Keratinocyte (primary cell): Measurements from ENCODE around the gene TMEM183A. TPM values are rescaled to one million over a fixed set of nuclear protein-coding genes. Genes with fewer than 3 reads are reported as not detected.
A peak's percentile ranks its signal among the peaks of the same experiment; 100 is the strongest.

Source experiments
- DNase-seq: peaks from one replicate; pipeline ENCODE4 v3.0.0-alpha.2; 2011; ENCODE audit warnings: low read depth, missing footprints, low spot score
- FAIRE-seq: peaks from 2 replicates; lab custom pipeline; 2011; peaks lifted over from hg19 to GRCh38; lab: Jason Lieb, UNC
- H2AFZ ChIP-seq: 2 replicates; pipeline ENCODE4 v1.6.0; 2012; ENCODE audit warnings: low read length, control low read depth, inconsistent platforms; ENCODE audit not compliant: control insufficient read depth
- H3K27ac ChIP-seq: 2 replicates; pipeline ENCODE4 v1.5.1; 2011; ENCODE audit warnings: low read length; ENCODE audit not compliant: control insufficient read depth, insufficient read depth
- H3K27me3 ChIP-seq: 3 replicates; pipeline ENCODE4 v1.6.0; 2011; ENCODE audit warnings: low read length; ENCODE audit not compliant: control insufficient read depth, insufficient read depth; ENCODE audit errors: extremely low read depth
- H3K36me3 ChIP-seq, 2 experiments: 2 replicates in 1 of 2; 3 replicates in 1 of 2; pipeline ENCODE4 v1.5.1; 2011; ENCODE audit warnings: low read length in 2 of 2, mild to moderate bottlenecking in 1 of 2; ENCODE audit not compliant: control insufficient read depth in 2 of 2, insufficient read depth in 2 of 2; ENCODE audit errors: extremely low read depth in 1 of 2
- H3K4me1 ChIP-seq: 3 replicates; pipeline ENCODE4 v1.5.1; 2011; ENCODE audit warnings: low read length; ENCODE audit not compliant: control insufficient read depth, insufficient read depth; ENCODE audit errors: extremely low read depth
- H3K4me2 ChIP-seq: 3 replicates; pipeline ENCODE4 v1.6.0; 2011; ENCODE audit warnings: low read depth, low read length; ENCODE audit not compliant: control insufficient read depth, insufficient read depth; ENCODE audit errors: extremely low read depth
- H3K4me3 ChIP-seq, 3 experiments: fragments of 200-600 bp in 1 of 3; sonication (generic) in 1 of 3; 2 replicates in 2 of 3; 3 replicates in 1 of 3; pipeline ENCODE4 v1.5.1; 2011 to 2016; ENCODE audit warnings: low read length in 3 of 3, mild to moderate bottlenecking in 3 of 3, control low read depth in 2 of 3, inconsistent platforms in 1 of 3, low read depth in 1 of 3, mixed read lengths in 1 of 3, mixed run types in 1 of 3, moderate library complexity in 1 of 3; ENCODE audit not compliant: control insufficient read depth in 2 of 3, insufficient read depth in 2 of 3; ENCODE audit errors: extremely low read depth in 1 of 3
- H3K79me2 ChIP-seq: 2 replicates; pipeline ENCODE4 v1.6.0; 2012; ENCODE audit warnings: low read length; ENCODE audit not compliant: control insufficient read depth, insufficient read depth
- H3K9ac ChIP-seq: 3 replicates; pipeline ENCODE4 v1.6.0; 2011; ENCODE audit warnings: low read length; ENCODE audit not compliant: control insufficient read depth, insufficient read depth; ENCODE audit errors: extremely low read depth
- H3K9me1 ChIP-seq: 3 replicates; pipeline ENCODE4 v1.6.0; 2011; ENCODE audit warnings: low read length; ENCODE audit not compliant: control insufficient read depth, insufficient read depth; ENCODE audit errors: extremely low read depth
- H3K9me3 ChIP-seq: 2 replicates; pipeline ENCODE4 v1.5.1; 2012; ENCODE audit warnings: low read depth, low read length; ENCODE audit not compliant: control insufficient read depth
- H4K20me1 ChIP-seq: 3 replicates; pipeline ENCODE4 v1.6.0; 2011; ENCODE audit warnings: low read length; ENCODE audit not compliant: control insufficient read depth, insufficient read depth; ENCODE audit errors: extremely low read depth
- CTCF ChIP-seq, 3 experiments: IDR thresholded peaks in 1 of 3; conservative IDR thresholded peaks in 1 of 3; optimal IDR thresholded peaks in 1 of 3; 2 replicates in 2 of 3; 3 replicates in 1 of 3; pipeline versions ENCODE3 to v1.5.1; 2011; ENCODE audit warnings: low read length in 3 of 3, mild to moderate bottlenecking in 3 of 3, moderate library complexity in 2 of 3, control low read depth in 1 of 3, inconsistent platforms in 1 of 3; ENCODE audit not compliant: insufficient read depth in 2 of 3; ENCODE audit errors: extremely low read depth in 1 of 3
- EZH2 ChIP-seq: IDR thresholded peaks from one replicate; pipeline ENCODE4 v1.6.1; 2012; ENCODE audit warnings: inconsistent platforms, mild to moderate bottlenecking, low read length, moderate library complexity
- dilution Hi-C: fragments of 300-500 bp; cut with MboI; formaldehyde crosslinking; loops from one replicate; pipeline ENCODE4 v1.7.0; 2020; ENCODE audit warnings: low sequenced_read_pairs; ENCODE audit not compliant: extremely low pct_ligation_motif_present
- polyA plus RNA-seq, 5 experiments: library from polyadenylated mRNA; depleted of rRNA in 3 of 5; stranded (reverse) in 3 of 5; stranded (forward) in 1 of 5; unstranded in 1 of 5; fragments of >200 nt; gene quantifications; 1 replicate in 1 of 5; 2 replicates in 3 of 5; 3 replicates in 1 of 5; pipeline versions ENCODE4 v1.2.1 to v1.2.3, GENCODE V29; 2011 to 2012; ENCODE audit warnings: missing spikeins in 2 of 5, low read depth in 1 of 5, low replicate concordance in 1 of 5

The TMEM183A gene
- polyA plus RNA-seq, 1 donor (not counting 4 experiments of a cell fraction or from before 2014, with no cell fraction given): 88.2 TPM

- peak overlapping the region; percentile 99 for H3K4me2 ChIP-seq
- dilution Hi-C loops: loop anchor here (25.0 kb wide), 1 partner anchor 237 kb away; no protein-coding TSS in a partner anchor
- no peak for FAIRE-seq
Observed at GRCh38 chr1:203025686-203026030, 18.5 kb downstream of the TMEM183A start.

GRCh38 chr1:203026031-203026665 lies 19.0 kb downstream of the TMEM183A start, which contains the start of gene PPFIA4:
Gene PPFIA4, plus strand, starts transcription at chr1:203026491. Its CDS starts 12,518 bp downstream, at chr1:203039009.
- Histone ChIP-seq H4K20me1 (no peaks in the 10 kb centered on the region), H3K27me3 (peaks cover 11% of the 10 kb centered on the region), H3K4me2 (peak within 1 kb of the TSS; percentile 99), H3K9me3 (no peaks in the 10 kb centered on the region), H3K9ac (peak within 1 kb of the TSS; percentile 63), H3K36me3 (peaks cover 12 to 13% of the 10 kb centered on the region in 2 experiments), H3K4me1 (peaks cover 7% of the 10 kb centered on the region), H3K27ac (peak within 1 kb of the TSS; percentile 55), H3K4me3 (peak within 1 kb of the TSS; percentile 56 to 73 (median 71)), H3K9me1 (no peaks in the 10 kb centered on the region), H3K79me2 (no peaks in the 10 kb centered on the region), H2AFZ (peak within 1 kb of the TSS; percentile 94)
- dilution Hi-C loops: loop anchor here (25.0 kb wide), 1 partner anchor 236 kb away; no protein-coding TSS in a partner anchor
- DNase-seq (no peak), FAIRE-seq (no peak)
- TF ChIP-seq EZH2 (no peak), CTCF (optimal IDR thresholded peaks at IDR 0.05 in 1 of 3, IDR thresholded peaks at IDR 0.05 in 1 of 3, conservative IDR thresholded peaks at IDR 0.05 in 1 of 3; ENCODE audit: extremely low read depth in 1 of 3, insufficient read depth in 2 of 3, low read length in 3 of 3) (peak in 1 of 3 experiments; percentile 39)

More at GRCh38 chr1:203025686-203026030, 18.5 kb downstream of the TMEM183A start:
- Histone ChIP-seq H3K4me3 (peak overlapping the region in 1 of 3 experiments; percentile 57), H4K20me1 (no peaks in the 10 kb centered on the region), H3K4me1 (peaks cover 7% of the 10 kb centered on the region), H3K9ac (peak overlapping the region; percentile 36), H3K9me1 (no peaks in the 10 kb centered on the region), H3K27ac (peak overlapping the region; percentile 55), H3K27me3 (peaks cover 11% of the 10 kb centered on the region), H3K79me2 (no peaks in the 10 kb centered on the region), H3K9me3 (no peaks in the 10 kb centered on the region), H2AFZ (peak overlapping the region; percentile 94), H3K36me3 (peaks cover 12 to 16% of the 10 kb centered on the region in 2 experiments)
- no peak for TF ChIP-seq CTCF (optimal IDR thresholded peaks at IDR 0.05 in 1 of 3, IDR thresholded peaks at IDR 0.05 in 1 of 3, conservative IDR thresholded peaks at IDR 0.05 in 1 of 3; ENCODE audit: extremely low read depth in 1 of 3, insufficient read depth in 2 of 3, low read length in 3 of 3)
- no peak for TF ChIP-seq EZH2
- no peak for DNase-seq
